Medulla oblongata (tissue), 1 donor: ENCODE data around the gene TBXA2R.
A peak's percentile ranks its signal among the peaks of the same experiment; 100 is the strongest.
"Not testable (repeated sequence)": the region's sequence is repeated elsewhere in the genome, so short reads cannot be mapped to it uniquely, and the experiment has no call there.

ENCODE experiments used
- DNase-seq: peaks from one replicate; pipeline ENCODE4 v3.0.0-alpha.2; 2015; ENCODE audit errors: extremely low spot score

The TBXA2R gene

GRCh38 chr19:3639479-3639878 lies 32.8 kb upstream of the TBXA2R start:
- DNase-seq = no peak

- no peak for DNase-seq
Measured at GRCh38 chr19:3638208-3639193, 31.8 kb upstream of the TBXA2R start.

DNA sequence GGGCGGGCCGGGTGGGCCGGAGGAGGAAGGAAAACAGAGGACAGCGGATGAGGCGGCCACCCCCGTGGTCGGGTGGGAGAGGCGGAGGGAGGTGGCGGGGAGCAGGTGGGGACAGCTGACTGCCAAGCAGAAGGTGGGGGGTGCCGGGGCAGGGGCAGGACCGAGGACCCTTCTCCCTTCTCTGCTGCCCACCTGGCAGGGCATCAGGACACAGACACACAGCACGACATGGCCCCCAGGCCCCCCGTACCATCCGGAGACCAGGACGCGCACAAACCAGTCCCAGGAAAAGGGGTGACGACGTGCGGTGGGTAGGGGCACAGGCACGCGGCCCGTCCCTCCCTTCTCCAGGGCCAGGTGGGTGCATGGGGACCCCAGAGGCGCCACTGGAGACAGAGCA lies 30.9 kb upstream of the TBXA2R start:
- DNase-seq = no peak

GRCh38 chr19:3636962-3637361 lies 30.3 kb upstream of the TBXA2R start:
- no peak for DNase-seq

GRCh38 chr19:3636506-3636905 lies 29.8 kb upstream of the TBXA2R start:
- no peak for DNase-seq

- no peak for DNase-seq
Measured at GRCh38 chr19:3634496-3635045, 27.9 kb upstream of the TBXA2R start.

GRCh38 chr19:3633559-3633988 lies 26.9 kb upstream of the TBXA2R start:
- no peak for DNase-seq

- DNase-seq = peak; percentile 36
Measured at GRCh38 chr19:3632739-3633558, 26.3 kb upstream of the TBXA2R start.

- no peak for DNase-seq
Measured at GRCh38 chr19:3632098-3632497, 25.4 kb upstream of the TBXA2R start.

GRCh38 chr19:3631053-3631861 lies 24.6 kb upstream of the TBXA2R start:
- no peak for DNase-seq

- DNase-seq = not testable (repeated sequence)
Measured at GRCh38 chr19:3628766-3629165, 22.1 kb upstream of the TBXA2R start.

- DNase-seq = no peak
Measured at GRCh38 chr19:3627351-3627723, 20.7 kb upstream of the TBXA2R start.

GRCh38 chr19:3626473-3627350 lies 20.0 kb upstream of the TBXA2R start, which contains the start of gene CACTIN:
TSS of gene CACTIN (minus strand) at chr19:3626790. CDS start at chr19:3626762, 28 bp downstream.
- DNase-seq = peak; percentile 98

DNA sequence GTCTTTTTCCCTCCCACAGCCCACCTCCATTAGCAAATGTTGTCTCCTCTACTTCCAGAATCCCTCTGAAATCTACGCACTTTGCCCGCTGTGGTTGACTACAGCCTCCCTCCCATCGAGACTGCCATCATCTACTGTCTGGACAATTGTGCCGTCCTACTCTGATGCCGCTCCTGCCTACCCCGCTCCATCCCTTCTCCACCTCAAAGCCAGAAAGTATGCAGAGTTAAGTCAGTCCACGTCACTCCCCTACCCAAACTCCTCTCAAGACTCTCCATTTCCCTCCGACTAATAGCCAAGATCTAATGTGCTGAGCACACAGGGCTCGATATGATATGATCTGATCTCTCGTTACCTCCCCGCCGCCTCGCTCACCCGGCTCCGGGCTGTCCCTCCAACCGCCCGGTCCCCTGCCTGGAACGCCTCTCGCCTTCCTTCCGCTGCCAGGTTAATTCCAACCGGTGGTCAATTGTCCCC lies 19.4 kb upstream of the TBXA2R start:
- DNase-seq = no peak

- no peak for DNase-seq
Measured at GRCh38 chr19:3623716-3624115, 17.0 kb upstream of the TBXA2R start.

DNA sequence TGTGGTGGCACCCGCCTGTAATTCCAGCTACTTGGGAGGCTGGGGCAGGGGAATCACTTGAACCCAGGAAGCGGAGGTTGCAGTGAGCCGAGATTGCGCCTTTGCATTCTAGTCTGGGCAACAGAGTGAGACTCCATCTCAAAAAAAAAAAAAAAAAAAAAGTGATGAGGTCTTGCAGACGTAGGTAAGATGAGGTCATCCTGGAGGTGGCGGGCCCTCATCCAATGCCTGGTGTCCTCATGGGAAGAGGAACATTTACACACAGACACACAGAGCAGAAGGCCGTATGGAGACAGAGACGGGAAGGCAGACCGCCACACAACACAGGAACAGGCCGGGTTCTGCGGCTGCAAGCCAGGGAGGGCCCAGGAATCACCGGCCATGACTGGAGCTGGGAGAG lies 15.5 kb upstream of the TBXA2R start:
- no peak for DNase-seq

- DNase-seq = no peak
Measured at GRCh38 chr19:3621689-3622088, 15.0 kb upstream of the TBXA2R start.

DNA sequence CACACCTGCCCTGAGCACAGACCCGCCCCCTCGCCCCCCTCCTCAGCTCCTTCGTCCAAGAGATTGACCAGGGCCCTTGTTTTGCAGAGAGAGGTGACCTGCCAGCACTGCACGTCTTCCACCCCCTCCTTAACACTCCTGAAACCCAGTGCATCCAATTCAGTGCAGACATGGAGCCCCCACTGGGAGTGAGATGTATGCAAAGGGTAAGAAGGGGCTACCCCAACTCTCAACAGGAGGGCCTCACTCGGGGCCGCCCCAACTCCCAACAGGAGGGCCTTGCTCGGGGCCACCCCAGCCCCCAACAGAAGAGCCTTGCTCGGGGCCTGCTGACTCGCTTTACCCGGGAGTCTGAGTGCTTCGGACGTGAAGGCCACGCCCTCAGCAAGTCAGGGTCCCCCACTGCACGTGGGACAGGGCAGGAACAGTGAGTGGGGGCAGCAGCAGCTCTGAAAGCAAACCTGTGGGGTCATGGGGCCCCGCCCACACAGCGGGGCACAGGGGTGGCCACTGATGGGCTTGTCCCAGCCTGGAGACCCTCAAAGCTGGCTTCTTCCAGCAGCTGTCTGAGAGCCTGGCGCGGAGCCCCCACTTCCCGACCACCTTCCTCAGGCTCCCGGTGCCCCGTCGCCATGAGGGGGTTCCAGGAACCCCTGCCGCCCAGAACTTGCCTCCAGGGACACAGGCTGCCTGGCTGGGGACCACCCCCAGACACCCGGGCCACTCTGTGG lies 14.3 kb upstream of the TBXA2R start:
- no peak for DNase-seq

- no peak for DNase-seq
Measured at GRCh38 chr19:3620145-3620816, 13.6 kb upstream of the TBXA2R start.
